Measurements from ENCODE around the gene TFCP2L1. TPM values are rescaled to one million over a fixed set of nuclear protein-coding genes. Genes with fewer than 3 reads are reported as not detected.
"Not testable (repeated sequence)": the region's sequence is repeated elsewhere in the genome, so short reads cannot be mapped to it uniquely, and the experiment has no call there.

The TFCP2L1 gene
- total RNA-seq, 1 donor from 2014 or later, result 1.2 TPM

DNA sequence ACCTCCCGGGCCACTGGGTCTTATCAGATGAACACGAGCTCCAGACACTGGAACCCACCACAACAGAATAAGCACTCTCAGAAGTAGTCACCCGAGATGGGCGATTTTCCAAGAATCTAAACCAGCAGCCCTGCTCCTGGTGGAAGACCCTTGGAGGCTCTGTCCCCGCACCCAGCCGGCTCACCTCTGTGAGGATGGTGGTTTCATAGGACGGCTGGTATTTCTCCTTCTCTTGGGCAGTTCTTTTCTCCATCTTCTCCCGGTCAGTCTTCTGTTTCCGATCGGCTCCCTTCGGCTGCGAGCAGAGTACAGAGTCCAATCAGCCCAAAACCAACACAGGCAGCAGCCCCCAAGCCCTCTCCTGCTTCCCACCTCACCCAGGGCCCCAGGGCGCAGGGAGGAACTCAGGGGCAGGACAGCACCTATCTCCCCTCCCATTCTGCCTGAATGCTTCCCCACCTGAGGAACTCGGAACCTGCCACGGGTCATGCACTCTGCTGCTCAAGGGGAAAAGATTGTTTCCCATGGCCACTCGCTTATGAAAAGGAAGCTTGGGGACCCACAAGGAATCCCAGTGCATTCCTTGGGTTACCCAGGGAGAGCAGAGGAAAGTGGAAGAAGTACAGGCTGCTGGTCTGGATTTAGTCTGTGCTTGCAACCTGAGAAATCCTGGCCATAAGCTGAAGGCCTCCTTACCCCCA lies 42.7 kb downstream of the TFCP2L1 start:
- DNase-seq (ENCODE audit: low spot score), result no peak

DNA sequence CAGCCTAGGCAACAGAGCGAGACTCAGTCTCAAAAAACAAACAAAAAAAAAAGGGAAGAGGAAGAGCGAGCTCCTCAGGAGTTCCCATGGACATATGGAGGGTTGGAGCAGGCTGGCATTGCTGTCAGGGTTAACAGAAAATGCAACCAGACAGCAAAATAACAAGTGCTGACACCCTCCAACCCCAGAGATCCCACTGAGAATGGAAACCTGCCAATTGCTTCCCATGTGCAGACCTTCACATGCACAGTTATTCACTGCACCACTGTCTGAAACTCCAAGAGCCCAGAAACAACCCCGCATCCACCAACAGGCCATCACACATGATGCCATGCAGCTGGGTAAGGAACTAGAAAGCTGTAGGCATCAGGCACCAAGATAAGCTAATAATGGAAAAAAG lies 43.5 kb downstream of the TFCP2L1 start:
- DNase-seq (ENCODE audit: low spot score), result no peak

DNA sequence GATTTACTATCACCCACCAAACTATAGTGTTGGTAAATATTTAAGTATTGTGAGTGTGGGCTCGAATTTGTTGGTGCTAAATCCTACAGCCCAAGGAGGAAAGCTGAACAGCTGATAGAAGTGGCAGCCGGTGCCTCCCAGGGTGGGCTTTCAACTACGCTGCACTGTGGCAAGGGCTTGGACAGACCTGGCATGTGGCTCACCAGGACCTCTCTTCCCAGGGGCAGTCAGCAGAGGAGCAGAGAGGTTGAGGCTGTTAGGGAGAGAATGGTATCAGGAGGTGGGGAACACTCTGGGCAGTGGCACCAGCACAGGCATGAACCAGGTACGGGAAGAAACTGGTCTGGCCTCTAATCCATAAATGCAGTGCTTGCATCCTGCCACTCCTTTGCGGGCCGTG lies 44.6 kb downstream of the TFCP2L1 start:
- no peak for DNase-seq (ENCODE audit: low spot score)

DNA sequence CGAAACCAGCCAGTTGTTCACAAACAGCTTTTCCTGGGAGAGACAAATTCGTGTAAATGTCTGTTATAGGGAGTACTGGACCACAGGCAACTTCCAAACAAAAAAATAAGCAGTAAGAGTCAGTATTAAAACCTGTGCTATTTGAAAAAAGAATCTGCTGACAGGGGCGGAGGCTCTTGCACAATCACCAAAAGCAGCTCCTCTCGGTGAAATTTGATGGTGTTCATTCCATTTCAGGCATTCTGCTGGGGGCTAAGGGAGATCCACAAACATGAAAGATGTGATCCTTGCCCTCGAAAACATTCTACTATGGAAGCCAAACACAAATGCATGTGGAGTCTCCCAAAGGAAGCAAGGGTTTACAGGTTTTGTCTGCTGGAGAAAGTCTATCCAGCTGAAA lies 45.0 kb downstream of the TFCP2L1 start:
- DNase-seq (ENCODE audit: low spot score), result no peak

DNA sequence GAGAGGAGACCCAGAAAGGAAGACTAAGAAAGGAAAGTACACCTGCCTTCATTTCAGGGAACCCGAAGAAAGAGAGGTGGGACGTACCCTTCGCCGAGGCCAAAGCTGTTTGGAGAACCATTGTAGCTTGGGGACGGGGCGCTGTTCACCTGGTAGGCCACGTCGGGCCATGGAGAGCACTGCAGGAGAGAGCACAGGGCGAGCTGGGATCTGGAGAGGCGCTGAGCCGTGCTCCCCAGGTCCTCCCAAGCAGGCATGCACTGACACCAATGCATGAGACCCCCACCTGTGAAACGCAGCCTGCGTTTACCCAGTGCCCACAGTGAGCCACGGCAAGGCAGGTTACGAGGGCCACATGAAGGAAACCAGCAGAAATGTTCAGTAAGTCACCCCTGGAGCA lies 45.5 kb downstream of the TFCP2L1 start:
- no peak for DNase-seq (ENCODE audit: low spot score)

DNA sequence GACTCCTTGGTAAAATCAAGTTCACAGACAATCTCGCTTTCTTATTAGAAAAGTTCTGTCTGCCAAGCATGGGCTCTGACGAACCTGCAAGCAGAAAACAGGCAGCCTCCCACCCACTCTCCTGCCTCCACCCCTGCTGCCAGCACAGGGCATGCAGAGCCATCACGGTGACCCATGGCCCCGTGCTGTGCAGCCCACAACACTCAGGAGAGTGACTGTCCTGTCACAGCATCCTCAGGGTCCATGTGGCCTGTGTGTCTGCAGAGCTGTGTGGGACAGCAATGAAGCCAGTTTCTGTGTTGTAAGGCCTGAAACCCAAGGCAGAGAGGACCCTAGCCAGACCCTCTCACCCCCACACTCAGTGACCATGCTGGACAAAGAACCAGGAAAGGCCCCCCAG lies 46.2 kb downstream of the TFCP2L1 start:
- DNase-seq (ENCODE audit: low spot score), result no peak

DNA sequence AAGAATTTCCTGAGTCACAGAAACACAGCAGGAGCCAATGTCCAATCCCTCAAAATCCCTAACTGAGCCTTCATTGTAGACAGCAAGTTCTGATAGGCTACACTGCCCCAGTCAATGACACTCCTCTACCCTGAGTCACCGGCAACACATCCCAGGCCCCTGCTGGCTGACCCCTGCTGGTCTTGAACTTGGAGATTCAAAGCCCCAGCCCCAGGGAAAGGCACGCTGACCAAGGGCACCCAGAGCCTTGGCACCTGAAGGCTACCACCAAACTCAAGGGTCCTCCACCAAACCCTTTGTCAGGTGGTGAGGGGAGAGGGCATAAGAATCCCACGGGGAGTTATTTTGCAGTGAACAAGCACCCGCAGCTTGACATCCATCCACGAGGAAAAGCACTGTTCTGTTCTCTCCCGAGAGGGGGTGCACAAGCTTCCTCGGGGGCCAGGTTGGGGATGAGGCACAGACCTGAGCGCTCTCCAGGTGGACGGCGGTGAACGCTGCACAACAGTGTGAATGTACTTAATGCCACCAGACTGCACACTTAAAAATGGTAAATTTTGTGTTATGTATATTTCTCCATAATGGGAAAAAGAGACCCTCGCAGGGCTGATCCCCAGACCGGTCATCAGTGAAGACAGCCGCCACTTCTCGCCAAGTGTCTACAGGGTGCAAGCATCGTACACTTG lies 46.9 kb downstream of the TFCP2L1 start:
- peak; percentile 69 for DNase-seq (ENCODE audit: low spot score)

DNA sequence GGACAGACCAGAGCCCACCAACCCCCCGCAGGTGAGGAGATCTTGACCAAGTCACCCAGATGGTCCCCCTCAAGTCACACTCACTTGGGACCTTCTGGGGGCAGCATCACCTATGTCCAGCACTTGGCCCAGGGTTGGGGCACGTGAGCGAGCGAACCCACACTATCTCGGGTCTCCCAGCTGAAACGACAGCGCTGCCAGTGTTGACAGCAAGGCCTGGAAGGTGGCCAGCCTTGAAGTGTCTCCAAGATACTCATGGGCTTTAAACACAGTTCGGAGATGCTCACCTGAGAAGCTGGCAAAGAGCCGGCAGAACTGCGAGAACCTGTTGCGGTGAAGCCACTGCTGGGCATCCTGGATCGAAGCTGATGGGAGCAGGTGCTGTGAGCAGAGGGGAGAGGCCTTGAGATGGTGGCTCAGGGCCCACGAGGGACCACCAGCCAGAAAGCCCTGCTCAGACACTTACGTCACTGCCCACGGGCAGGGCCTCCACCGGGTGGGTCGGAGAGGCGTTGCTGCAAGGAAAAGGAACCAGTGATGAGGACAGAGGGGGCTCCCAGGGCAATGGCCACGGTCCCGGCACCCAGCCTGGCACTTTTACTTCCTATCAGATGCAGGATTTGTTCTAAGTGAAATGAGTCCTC lies 47.5 kb downstream of the TFCP2L1 start:
- DNase-seq (ENCODE audit: low spot score), result no peak

DNA sequence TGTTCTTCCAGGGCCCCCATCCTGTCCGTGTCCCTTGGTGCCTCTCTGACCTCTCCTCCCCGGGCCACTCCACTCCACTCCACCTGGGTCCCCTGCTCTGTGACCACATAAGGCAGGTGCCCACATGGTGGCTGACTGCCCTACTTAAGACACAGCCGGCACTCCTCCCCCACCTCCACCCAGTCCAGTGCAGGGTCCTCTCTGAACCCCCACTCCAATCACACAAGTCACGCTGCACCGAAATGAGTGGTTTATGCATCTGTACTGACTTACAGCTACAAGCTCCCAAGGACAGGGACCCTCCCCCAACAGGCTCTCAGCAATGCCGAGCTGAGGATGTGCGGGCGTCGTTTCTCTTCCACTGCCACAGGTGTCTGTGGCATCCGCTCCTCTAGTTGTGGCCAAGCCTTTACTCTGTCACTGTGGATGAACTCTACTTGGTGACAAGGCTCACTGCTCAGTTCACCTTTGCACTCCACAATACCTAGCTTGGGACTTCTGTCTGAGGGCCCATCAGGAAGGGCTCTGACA lies 48.3 kb downstream of the TFCP2L1 start:
- DNase-seq (ENCODE audit: low spot score), result no peak

DNA sequence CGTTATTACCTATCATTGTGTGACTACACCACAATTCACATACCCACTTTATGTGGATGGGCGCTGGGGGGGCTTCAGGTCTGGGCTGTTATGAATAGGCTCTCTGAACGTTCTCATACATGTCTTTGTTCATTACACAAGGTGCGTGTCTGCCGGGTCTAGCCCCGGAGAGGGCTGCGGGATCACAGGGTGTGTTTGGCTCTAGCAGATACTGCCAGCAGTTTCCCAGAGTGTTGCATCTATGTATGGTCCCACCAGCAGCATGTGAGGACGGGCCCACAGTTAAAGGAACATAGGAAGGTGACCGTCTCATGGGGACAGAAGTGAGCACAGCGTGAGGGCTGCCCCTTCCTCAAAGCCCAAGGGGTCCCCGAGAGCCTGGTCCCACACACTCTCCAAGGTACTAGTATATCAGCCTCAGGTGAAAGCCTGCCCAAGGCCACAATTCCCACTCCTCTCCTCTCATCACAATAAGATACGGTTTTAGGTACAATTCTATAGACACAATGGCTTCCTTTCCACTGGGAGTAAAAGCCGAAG lies 48.8 kb downstream of the TFCP2L1 start:
- no peak for DNase-seq (ENCODE audit: low spot score)

DNA sequence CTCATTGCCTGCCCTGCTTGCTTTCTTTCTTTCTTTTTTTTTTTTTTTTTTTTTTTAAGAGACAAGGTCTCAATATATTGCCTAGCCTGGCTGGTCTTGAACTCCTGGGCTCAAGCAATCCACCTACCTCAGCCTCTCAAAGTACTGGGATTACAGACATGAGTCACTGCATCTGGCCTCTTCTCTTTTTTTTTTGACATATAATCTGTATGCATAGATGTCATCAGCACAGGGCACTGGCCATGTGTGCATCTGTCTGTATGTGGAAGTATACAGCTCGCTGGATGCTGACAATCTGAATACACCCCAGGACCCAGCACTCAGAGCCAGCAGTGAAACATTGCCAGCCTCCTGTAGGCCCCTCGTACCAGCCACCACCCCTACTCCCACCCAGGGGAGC lies 49.5 kb downstream of the TFCP2L1 start:
- DNase-seq (ENCODE audit: low spot score), result peak; percentile 78

DNA sequence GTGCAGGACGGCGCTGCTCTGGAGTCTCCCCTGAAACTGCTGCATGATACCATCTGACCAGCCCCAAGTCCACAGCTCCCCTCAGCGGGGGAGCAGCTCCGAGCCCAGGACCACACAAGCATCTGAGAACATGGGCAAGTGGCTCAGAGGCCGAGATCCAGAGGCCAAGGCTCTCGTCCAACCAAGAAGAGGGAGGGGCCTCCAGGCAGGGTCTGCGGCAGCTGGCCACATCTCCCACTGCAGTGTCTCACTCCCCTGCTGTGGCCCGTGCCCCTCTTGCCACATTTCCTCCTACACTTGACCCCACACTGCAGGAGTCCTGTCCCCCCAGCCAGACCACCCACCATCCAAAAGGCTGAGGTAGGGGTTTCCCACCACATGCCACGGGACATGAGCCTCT lies 50.2 kb downstream of the TFCP2L1 start:
- DNase-seq (ENCODE audit: low spot score), result no peak

DNA sequence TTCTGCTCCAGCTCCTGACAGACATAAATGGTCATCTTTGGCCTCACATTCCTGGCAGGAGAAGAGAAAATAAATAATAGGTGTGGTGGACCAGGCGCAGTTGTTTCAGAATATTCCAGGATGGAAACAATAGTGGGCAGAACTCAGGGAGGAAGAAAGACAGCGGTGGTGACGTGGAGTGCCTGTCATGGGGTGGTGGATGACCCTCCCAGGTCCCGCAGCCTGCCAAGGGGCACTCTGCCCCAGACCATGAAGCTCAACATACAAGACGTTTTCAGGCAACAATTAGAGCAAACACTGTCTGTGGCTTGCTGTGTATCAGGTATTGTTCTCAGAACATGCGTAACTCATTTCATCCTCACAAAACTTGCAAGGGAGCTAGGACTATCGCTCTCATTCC lies 50.9 kb downstream of the TFCP2L1 start:
- DNase-seq (ENCODE audit: low spot score), result no peak

DNA sequence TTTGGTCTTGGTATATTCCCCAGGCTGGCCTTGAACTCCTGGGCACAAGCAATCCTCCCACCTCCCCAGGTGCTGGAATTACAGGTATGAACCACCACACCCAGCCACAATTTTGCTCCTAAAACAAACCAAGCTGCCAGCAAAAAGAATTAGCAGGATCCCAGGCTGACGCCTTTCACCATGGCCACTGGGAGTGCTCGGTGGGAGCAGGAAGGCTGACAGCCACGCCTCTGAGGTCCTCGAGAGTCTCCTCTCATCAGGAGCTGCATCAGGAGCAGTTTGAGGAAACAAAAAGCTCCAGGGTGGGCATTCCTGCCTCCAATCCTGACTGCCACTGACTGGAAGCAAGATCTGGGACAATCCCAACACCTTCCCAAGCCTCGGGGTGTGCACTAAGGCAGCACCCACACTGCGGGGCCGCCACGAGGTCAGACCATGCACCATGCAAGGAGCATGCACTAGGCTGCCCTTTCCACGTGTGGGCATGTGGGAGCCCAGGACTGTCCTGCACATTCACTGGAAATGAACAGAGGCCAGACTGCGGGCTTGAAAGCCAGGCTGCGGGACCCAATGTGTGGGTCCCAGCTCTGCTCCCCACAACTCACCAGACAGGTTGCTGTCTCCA lies 51.4 kb downstream of the TFCP2L1 start:
- no peak for DNase-seq (ENCODE audit: low spot score)

DNA sequence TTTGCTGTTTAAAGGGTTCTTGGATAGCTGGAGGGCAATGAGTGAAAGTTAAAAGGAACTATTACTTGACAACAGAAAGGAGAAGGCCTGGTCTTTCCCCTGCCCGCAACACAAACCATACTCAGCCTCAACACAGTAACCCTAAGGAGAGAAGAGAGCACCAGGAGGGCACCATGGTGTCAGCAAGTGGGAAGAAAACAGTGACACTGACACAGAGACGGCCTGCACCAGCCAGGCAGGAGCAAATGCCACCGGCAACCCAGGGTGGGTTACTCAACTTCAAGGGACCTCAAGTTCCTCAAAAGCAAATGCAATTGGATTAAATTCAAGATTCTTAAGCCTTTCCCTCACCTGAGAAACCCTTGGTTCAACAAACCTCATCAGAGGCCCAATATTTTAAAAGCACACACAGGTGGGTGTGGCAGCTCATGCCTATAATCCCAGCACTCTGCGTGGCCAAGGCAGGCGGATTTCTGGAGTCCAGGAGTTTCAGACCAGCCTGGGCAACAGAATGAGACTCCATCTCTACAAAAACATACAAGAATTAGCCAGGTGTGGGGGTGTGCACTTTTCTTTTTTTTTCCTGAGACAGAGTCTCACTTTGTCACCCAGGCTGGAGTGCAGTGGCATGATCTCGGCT lies 52.3 kb downstream of the TFCP2L1 start:
- no peak for DNase-seq (ENCODE audit: low spot score)

DNA sequence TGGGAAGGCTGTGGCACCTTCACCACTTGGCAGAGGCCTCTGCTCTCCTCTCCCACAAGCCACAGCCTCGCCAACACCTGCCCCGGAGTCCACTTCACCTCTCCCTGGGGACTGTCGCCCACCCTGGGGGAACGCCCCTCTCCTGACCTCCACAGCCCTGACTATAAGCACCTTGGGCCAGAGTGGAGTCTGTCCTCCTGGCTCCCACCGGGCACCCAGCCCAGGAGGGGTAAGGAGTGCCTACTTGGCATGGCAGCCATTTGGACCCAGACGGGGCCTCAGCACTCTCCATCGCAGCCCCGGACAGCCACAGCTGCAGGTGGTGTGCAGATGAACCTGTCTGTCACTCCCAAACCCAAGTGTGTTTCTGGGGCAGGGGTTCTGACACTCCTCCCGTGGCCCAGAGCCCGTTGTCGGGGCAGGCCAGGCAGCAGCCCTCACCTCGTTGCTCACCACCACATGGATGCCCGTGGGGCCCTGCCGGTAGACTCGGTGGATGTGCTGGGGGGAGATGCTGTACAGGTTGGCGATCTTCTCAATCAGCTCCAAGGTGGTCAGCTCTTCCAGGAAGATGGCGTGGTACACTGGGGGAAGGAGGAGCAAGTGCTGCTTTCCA lies 53.5 kb downstream of the TFCP2L1 start:
- no peak for DNase-seq (ENCODE audit: low spot score)

DNA sequence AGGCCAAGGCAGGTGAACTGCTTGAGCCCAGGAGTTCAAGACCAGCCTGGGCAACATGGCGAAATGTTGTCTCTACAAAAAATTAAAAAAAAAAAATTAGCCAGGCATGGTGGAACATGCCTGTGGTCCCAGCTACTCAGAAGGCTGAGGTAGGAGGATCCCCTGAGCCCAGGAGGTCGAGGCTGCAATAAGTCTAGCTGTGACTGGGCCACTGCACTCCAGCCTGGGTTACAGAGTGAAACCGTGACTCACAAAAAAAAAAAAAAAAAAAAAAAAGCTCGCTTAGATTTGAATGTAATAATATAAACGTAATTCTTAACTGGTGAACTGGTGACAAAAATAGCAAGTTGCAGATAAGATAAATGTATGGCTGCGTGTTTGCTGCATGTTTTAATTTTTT lies 56.5 kb downstream of the TFCP2L1 start:
- DNase-seq (ENCODE audit: low spot score), result no peak

DNA sequence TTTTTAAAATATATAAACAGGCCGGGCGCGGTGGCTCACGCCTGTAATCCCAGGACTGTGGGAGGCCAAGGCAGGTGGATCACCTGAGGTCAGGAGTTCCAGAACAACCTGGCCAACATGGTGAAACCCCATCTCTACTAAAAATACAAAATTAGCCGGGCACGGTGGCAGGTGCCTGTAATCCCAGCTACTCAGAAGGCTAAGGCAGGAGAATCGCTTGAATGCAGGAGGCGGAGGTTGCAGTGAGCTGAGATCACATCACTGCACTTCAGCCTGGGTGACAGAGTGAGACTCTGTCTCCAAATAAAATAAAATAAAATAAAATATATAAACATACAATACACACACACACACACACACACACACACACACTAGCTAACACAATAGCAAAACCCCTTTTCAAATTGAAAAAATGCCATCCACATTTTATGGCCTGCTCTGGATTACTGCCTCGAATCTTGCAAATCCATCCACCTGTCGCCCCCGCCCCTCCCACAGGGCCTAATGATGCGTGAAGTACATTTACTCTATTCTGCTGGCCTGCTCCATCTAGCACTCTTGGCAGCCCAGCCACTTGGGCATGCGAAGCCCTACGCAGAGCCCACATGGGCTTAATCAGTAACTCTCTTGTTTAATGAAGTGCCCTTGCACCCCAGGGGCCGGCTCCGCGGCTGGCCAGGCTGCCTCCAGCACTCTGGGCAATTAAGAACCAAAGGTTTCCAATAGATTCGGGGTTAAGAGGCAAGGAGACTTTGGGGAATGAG lies 57.4 kb downstream of the TFCP2L1 start:
- DNase-seq (ENCODE audit: low spot score), result not testable (repeated sequence)

DNA sequence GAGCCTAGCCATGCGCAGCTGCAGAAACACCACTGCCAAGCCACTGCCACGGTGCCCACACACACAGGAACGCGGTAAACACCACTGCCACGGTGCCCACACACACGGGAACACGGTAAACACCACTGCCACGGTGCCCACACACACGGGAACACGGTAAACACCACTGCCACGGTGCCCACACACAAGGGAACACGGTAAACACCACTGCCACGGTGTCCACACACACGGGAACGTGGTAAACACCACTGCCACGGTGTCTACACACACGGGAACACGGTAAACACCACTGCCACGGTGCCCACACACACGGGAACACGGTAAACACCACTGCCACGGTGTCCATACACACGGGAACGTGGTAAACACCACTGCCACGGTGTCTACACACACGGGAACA lies 59.3 kb downstream of the TFCP2L1 start:
- DNase-seq (ENCODE audit: low spot score), result not testable (repeated sequence)

DNA sequence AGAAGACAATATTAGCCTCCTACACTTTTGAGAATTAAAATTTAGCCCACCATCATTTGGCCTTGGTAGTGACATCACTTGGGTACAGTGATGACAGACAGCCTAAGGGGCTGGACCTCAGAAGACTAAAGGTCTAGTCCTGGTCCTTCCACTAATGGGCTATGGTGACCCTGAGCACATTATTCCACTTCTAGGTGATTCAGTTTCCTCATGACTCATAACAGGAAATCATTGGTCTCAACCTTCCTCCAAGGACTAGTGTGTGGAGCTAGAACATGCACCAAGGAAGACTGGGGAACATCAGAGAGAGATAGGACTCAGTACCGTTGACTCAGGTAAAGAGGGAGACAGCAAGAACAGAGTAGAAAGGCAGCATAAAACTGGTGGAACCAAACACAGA lies 64.0 kb downstream of the TFCP2L1 start:
- no peak for DNase-seq (ENCODE audit: low spot score)

Measured in umbilical cord (tissue), 2 donors.